Measurements from ENCODE around the gene COL24A1. TPM values are rescaled to one million over a fixed set of nuclear protein-coding genes. Genes with fewer than 3 reads are reported as not detected.

COL24A1 gene
- total RNA-seq, 1 donor from 2014 or later, result 0.06 TPM

DNA sequence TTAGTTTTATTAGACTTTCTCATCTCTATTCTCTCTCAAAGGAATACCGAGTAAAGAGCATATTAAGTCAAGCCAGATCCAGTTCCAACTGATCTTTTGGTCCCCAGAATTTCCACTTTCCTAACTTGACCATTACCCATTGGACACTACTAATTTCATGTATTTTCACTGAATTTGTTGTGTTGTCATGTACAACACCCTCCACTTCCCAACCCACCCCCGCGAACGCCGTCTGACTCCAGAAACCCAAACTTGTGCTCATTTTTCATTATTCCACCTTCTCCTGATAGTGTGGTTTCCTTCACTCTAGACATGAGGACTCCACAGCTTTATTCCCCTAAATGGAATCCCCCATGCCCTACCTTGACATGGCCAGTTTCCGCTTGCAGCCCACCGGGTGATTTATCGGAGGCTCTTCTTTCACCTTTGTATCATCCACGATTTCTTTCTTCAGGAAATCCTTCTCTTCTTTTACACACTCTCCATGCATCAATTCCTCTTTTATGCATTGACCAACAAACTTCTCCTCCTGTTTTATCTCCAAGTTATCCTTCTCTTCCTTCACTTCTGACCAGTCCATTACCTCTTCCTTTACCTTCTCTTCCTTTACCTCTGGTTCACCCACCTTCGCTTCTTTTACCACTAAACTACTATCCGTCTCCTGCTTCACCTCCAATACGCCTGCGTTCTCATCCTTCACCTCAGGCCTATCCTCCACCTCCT is 449.1 kb downstream of the COL24A1 start:
- no peak for DNase-seq (ENCODE audit: extremely low read depth, low read depth, low spot score)

DNA sequence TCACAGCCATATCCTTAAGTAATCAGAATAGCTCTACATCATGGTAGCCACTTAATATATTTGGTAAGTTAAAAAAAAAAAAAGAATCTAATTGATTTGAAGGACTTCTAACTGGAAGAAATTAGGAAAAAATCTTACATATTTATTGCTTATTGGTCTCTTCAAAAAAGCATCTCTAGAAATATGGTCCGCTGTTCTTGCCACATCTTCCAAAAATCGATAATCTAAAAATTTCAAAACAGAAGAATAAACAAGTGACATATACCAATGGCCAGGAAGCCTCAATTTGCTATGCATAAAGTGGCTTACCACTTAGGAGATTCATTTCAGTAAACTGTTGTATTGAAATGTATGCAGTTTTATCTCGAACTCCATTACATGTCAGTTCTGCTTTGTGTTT is 450.6 kb downstream of the COL24A1 start:
- no peak for DNase-seq (ENCODE audit: extremely low read depth, low read depth, low spot score)

DNA sequence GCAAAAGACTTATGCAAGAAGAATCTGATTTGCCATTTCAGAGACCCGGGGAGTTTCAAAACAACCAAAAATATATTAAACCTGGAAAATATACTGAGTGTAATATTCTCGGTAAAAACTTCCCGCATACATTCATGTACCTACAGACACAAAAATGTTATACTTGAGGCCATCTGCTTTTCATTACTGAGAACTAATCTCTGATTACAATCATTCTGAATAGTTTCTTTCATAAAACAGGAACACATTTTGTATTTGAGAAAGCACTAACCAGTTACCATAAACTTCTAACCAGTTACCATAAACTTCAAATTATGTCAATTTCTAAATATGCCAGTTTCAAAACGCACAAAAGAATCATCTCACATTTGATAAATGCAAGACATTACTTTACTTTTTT is 456.1 kb downstream of the COL24A1 start:
- no peak for DNase-seq (ENCODE audit: extremely low read depth, low read depth, low spot score)

DNA sequence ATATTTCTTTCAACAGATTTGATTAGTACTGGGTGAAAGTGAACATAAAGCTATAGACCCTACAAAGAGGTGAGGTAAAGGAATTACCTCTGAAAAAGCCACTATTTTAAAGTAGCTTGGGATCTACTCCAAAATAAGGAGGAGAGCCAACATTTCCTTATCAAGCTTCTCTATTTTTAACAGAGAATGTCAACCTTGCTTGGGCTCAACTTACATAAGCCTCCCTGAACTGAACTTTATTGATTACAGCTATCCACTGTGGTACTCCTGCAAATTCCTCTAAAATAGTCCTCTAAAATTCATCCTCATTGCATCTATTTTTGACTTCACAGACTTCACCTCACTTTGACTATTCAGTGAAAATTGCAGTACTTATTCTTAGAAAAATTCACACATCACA is 458.7 kb downstream of the COL24A1 start:
- no peak for DNase-seq (ENCODE audit: extremely low read depth, low read depth, low spot score)

DNA sequence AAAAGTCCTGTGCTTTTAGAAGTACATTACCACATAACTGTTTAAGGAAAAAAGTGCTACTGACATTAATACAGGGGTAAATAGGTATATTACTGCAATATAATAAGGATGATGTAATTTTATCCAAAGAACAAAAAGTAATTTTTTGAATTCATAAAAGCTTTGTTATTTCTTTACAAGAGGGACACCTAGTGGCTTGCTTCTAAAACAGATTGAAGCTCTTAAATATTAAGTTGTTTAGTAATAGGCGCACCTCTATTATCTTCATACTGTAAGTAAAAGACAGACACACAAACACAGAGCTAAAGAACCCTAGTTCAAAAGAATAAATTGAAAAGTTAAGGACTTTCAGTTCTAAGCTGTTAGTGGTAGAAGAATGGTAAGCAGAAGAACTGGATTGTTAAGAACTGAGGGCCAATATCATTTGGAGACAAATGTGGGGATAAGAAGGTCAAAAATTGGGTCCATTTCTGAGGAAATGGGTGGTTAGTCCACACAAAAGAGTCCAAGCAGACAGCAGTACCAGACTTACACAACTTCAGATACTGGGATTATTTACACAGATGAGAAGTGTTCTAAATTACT is 463.8 kb downstream of the COL24A1 start:
- peak; percentile 34 for DNase-seq (ENCODE audit: extremely low read depth, low read depth, low spot score)

DNA sequence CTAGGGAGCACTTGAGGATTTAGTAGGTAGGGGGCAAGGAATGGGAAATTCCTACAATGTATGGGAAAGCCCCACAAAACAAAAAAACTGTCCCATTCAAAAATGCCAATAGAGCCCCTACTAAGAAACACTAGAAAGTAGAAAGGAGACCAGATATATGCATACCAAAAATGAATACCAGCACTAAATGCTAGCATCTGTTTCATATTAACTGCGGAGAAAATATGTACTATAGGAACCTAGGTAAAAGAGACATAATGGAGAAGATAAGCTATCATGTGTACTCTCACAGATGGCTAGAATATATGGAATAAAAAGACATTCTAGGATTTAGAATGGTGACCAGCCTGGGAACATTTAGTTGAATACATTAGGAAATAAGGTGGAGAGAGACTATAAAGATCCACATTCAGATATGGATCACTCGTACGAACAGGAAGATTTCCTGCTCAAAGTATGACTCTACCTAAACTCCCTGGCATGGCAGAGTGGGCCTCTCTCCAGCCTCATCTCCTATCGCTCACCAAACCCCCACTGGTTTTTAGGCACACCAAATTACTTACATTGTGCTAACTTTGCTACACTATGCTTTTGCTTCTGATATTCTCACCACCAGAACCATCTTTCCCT is 466.7 kb downstream of the COL24A1 start:
- no peak for DNase-seq (ENCODE audit: extremely low read depth, low read depth, low spot score)

DNA sequence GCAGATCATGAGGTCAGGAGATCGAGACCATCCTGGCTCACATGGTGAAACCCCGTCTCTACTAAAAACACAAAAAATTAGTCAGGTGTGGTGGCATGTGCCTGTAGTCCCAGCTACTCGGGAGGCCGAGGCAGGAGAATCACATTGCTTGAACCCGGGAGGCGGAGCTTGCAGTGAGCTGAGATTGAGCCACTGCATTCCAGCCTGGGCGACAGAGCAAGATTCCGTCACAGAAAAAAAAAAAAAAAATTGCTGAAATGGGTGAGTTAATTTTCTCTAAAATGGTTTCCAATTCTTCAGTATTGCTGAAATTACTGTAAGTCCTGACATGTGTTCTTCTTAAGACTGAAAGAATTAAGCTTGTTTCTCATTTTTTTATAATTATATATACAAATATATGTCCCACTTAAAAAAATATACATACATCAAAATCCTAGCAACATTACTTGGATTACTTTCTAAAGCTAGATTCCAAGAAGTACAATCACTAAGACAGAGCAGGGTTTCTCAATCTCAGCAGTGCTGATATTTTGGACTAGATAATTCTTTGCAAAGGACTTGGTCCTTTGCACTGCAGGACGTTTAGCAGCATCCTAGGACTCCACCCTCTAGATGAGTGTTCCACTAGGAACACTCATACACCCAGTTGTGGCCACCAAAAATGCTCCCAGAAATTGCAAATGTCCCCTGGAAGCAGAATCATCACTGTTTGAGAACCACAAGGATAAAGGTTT is 473.1 kb downstream of the COL24A1 start:
- DNase-seq (ENCODE audit: extremely low read depth, low read depth, low spot score), result no peak

DNA sequence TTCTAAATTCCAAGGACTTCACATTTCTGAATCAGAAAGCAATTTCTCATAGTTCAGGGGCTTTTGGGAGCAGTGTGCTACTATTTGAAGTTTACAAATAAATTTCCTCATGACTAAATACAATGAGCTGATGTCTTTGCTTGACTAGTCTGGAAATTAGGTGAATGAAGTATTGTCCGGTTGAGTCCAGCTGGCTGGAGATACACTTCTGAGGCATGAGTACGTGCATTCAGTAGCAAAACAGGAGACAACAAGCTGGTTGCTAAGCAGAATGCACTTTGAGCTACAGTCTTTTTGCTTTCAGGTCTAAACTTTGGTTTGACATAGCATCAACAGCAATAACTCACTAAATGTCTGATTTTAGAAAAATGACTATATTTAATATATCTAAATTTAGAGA is 475.5 kb downstream of the COL24A1 start:
- DNase-seq (ENCODE audit: extremely low read depth, low read depth, low spot score), result no peak

Other genes starting within 250 kb of the COL24A1 start
- 46.3 and 84.9 TPM in 2 replicates for gene ODF2L, start 239.6 kb upstream of the COL24A1 start, total RNA-seq